Activated CD8-positive, alpha-beta memory T cell treated with anti-CD3 and anti-CD28 coated beads, Interleukin-2, amount 10 ng/mL, durations not matched to agents 7 days and 5 days (primary cell): ENCODE data around the gene CDH20. TPM values are rescaled to one million over a fixed set of nuclear protein-coding genes. Genes with fewer than 3 reads are reported as not detected.

Experiments
- ATAC-seq: fragments of 150-1000 bp; cut with Tn5 transposase; one replicate; pipeline ENCODE4 v1.10.0; 2021; ENCODE audit warnings: moderate library complexity
- CTCF ChIA-PET: fragments of 350-600 bp; sonication (Branson Sonifier 250); formaldehyde crosslinking; loops from one replicate; lab custom pipeline; 2021; ENCODE audit warnings: antibody characterized with exemption; lab: Charles Lee
- DNase-seq: peaks from one replicate; pipeline ENCODE4 v3.0.0-alpha.2; 2020
- H3K27ac Mint-ChIP-seq: one replicate; pipeline ENCODE4 v1.8.0; 2021; ENCODE audit warnings: mild to moderate bottlenecking, mixed read lengths
- H3K27me3 Mint-ChIP-seq: one replicate; pipeline ENCODE4 v1.8.0; 2021; ENCODE audit warnings: mixed read lengths
- H3K36me3 Mint-ChIP-seq: one replicate; pipeline ENCODE4 v1.8.0; 2021; ENCODE audit warnings: mild to moderate bottlenecking, mixed read lengths
- H3K4me1 Mint-ChIP-seq: one replicate; pipeline ENCODE4 v1.8.0; 2021; ENCODE audit warnings: mixed read lengths
- H3K4me3 Mint-ChIP-seq: one replicate; pipeline ENCODE4 v1.8.0; 2021; ENCODE audit warnings: mild to moderate bottlenecking, moderate library complexity, mixed read lengths
- H3K9me3 Mint-ChIP-seq: one replicate; pipeline ENCODE4 v1.8.0; 2022; ENCODE audit warnings: low read depth, mixed read lengths
- total RNA-seq, 2 experiments: library from RNA; stranded (reverse); gene quantifications; one replicate each; pipeline ENCODE4 v1.2.3, GENCODE V29; 2021

The CDH20 gene
- total RNA-seq, 2 experiments from 2014 or later, result 0.07 TPM; not detected in 1

DNA sequence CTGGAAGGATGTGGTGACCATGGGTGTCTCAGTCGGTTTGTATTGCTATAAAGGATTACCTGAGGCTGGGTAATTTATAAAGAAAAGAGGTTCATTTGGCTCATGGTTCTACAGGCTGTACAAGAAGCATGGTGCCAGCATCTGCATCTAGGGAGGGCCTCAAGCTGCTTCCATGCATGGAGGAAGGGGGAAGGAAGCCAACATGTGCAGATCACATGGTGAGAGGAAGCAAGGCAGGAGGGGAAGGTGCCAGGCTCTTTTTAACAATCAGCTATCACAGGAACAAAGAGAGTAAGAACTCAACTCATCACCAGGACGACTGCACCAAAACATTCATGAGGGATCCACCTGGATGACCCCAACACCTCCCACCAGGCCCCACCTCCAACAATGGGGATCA lies 209.4 kb downstream of the CDH20 start:
- no peaks in the 10 kb centered on the region for H3K9me3 Mint-ChIP-seq
- CTCF ChIA-PET, result no interaction called here
- no peak overlapping the region for H3K27ac Mint-ChIP-seq
- no peak overlapping the region for H3K4me3 Mint-ChIP-seq
- no peaks in the 10 kb centered on the region for H3K27me3 Mint-ChIP-seq
- H3K36me3 Mint-ChIP-seq, result no peaks in the 10 kb centered on the region
- H3K4me1 Mint-ChIP-seq, result no peaks in the 10 kb centered on the region
- DNase-seq (no peak), ATAC-seq (no peak)

- CTCF ChIA-PET, result no interaction called here
- H3K27ac Mint-ChIP-seq, result no peak overlapping the region
- no peaks in the 10 kb centered on the region for H3K27me3 Mint-ChIP-seq
- no peaks in the 10 kb centered on the region for H3K9me3 Mint-ChIP-seq
- H3K36me3 Mint-ChIP-seq, result no peaks in the 10 kb centered on the region
- H3K4me1 Mint-ChIP-seq, result no peaks in the 10 kb centered on the region
- no peak for DNase-seq
- no peak overlapping the region for H3K4me3 Mint-ChIP-seq
- ATAC-seq, result no peak
Measured at GRCh38 chr18:61543518-61543917, 210.3 kb downstream of the CDH20 start.

DNA sequence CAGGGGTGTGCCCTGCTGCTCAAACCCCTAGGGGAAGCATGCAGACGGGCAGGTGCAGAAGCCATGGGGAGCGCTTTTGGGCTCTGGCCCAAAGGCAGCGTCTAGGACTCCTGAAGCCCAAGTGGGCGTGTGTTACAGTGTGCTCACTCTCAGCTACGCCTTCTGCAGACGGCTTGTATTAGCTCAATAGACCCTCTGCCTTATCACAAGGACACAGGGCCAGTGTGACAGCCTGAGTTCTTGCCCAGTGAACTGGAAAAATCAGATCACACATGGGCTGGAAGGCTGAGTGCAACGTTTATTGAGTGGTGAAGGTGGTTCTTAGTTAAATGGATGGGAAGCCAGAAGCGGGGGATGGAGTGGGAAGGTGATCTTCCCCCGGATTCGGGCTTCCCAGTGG lies 210.9 kb downstream of the CDH20 start:
- H3K4me3 Mint-ChIP-seq, result no peak overlapping the region
- DNase-seq (no peak), ATAC-seq (no peak)
- no peaks in the 10 kb centered on the region for H3K36me3 Mint-ChIP-seq
- no peak overlapping the region for H3K27ac Mint-ChIP-seq
- H3K4me1 Mint-ChIP-seq, result no peaks in the 10 kb centered on the region
- no peaks in the 10 kb centered on the region for H3K27me3 Mint-ChIP-seq
- CTCF ChIA-PET, result no interaction called here
- H3K9me3 Mint-ChIP-seq, result no peaks in the 10 kb centered on the region

- ATAC-seq, result no peak
- no peaks in the 10 kb centered on the region for H3K27me3 Mint-ChIP-seq
- H3K9me3 Mint-ChIP-seq, result no peaks in the 10 kb centered on the region
- H3K27ac Mint-ChIP-seq, result no peak overlapping the region
- DNase-seq, result no peak
- H3K36me3 Mint-ChIP-seq, result no peaks in the 10 kb centered on the region
- CTCF ChIA-PET, result no interaction called here
- no peaks in the 10 kb centered on the region for H3K4me1 Mint-ChIP-seq
- no peak overlapping the region for H3K4me3 Mint-ChIP-seq
Measured at GRCh38 chr18:61545281-61546245, 212.3 kb downstream of the CDH20 start.

- no peaks in the 10 kb centered on the region for H3K9me3 Mint-ChIP-seq
- CTCF ChIA-PET, result no interaction called here
- no peak for ATAC-seq
- H3K27me3 Mint-ChIP-seq, result no peaks in the 10 kb centered on the region
- H3K4me3 Mint-ChIP-seq, result no peak overlapping the region
- H3K4me1 Mint-ChIP-seq, result no peaks in the 10 kb centered on the region
- H3K36me3 Mint-ChIP-seq, result no peaks in the 10 kb centered on the region
- DNase-seq, result no peak
- H3K27ac Mint-ChIP-seq, result no peak overlapping the region
Measured at GRCh38 chr18:61546590-61546989, 213.4 kb downstream of the CDH20 start.

- H3K4me1 Mint-ChIP-seq, result peaks cover 2% of the 10 kb centered on the region
- CTCF ChIA-PET, result no interaction called here
- DNase-seq (no peak), ATAC-seq (no peak)
- no peaks in the 10 kb centered on the region for H3K36me3 Mint-ChIP-seq
- no peak overlapping the region for H3K27ac Mint-ChIP-seq
- H3K4me3 Mint-ChIP-seq, result no peak overlapping the region
- no peaks in the 10 kb centered on the region for H3K27me3 Mint-ChIP-seq
- no peaks in the 10 kb centered on the region for H3K9me3 Mint-ChIP-seq
Measured at GRCh38 chr18:61549416-61549815, 216.2 kb downstream of the CDH20 start.

GRCh38 chr18:61549889-61550288 lies 216.7 kb downstream of the CDH20 start:
- ATAC-seq, result no peak
- H3K4me1 Mint-ChIP-seq, result peaks cover 4% of the 10 kb centered on the region
- DNase-seq, result no peak
- no peak overlapping the region for H3K27ac Mint-ChIP-seq
- CTCF ChIA-PET, result no interaction called here
- H3K9me3 Mint-ChIP-seq, result no peaks in the 10 kb centered on the region
- no peaks in the 10 kb centered on the region for H3K36me3 Mint-ChIP-seq
- no peak overlapping the region for H3K4me3 Mint-ChIP-seq
- no peaks in the 10 kb centered on the region for H3K27me3 Mint-ChIP-seq

GRCh38 chr18:61551586-61551985 lies 218.4 kb downstream of the CDH20 start:
- Mint-ChIP-seq H3K9me3 (no peaks in the 10 kb centered on the region), H3K27ac (no peak overlapping the region), H3K36me3 (no peaks in the 10 kb centered on the region), H3K4me1 (peaks cover 6% of the 10 kb centered on the region), H3K27me3 (no peaks in the 10 kb centered on the region), H3K4me3 (no peak overlapping the region)
- CTCF ChIA-PET, result interaction anchor here (1.0 to 1.7 kb wide), 2 partner anchors 19 to 580 kb away, joined by 3 to 5 read pairs; no protein-coding TSS in a partner anchor
- ATAC-seq, result no peak
- no peak for DNase-seq

- Mint-ChIP-seq H3K4me1 (peaks cover 6% of the 10 kb centered on the region), H3K9me3 (no peaks in the 10 kb centered on the region), H3K27me3 (no peaks in the 10 kb centered on the region), H3K4me3 (no peak overlapping the region), H3K36me3 (no peaks in the 10 kb centered on the region), H3K27ac (no peak overlapping the region)
- ATAC-seq, result no peak
- DNase-seq, result no peak
- CTCF ChIA-PET, result interaction anchor here (1.7 kb wide), 1 partner anchor 578 kb away, joined by 5 read pairs; no protein-coding TSS in a partner anchor
Measured at GRCh38 chr18:61553045-61553659, 219.9 kb downstream of the CDH20 start.

DNA sequence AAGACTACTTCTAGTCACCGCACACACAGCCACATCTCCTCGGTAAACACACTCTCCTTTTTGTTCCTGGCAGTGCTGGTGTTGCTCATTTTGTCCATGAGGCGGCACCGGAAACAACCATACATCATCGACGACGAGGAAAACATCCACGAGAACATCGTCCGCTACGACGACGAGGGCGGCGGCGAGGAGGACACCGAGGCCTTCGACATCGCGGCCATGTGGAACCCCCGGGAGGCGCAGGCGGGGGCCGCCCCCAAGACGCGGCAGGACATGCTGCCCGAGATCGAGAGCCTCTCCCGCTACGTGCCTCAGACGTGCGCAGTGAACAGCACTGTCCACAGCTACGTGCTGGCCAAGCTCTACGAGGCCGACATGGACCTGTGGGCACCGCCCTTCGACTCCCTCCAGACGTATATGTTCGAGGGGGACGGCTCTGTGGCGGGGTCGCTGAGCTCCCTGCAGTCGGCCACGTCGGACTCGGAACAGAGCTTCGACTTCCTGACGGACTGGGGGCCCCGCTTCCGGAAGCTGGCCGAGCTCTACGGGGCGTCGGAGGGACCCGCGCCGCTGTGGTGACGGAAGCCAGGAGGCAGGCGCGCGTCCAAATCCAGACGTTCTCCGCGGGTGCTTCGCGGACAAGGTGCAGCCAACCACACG lies 221.0 kb downstream of the CDH20 start:
- Mint-ChIP-seq H3K4me3 (peak overlapping the region; percentile 67), H3K36me3 (no peaks in the 10 kb centered on the region), H3K27ac (peak overlapping the region; percentile 66), H3K27me3 (no peaks in the 10 kb centered on the region), H3K4me1 (peaks cover 6% of the 10 kb centered on the region), H3K9me3 (no peaks in the 10 kb centered on the region)
- ATAC-seq (peak; percentile 83), DNase-seq (peak; percentile 59)
- CTCF ChIA-PET, result interaction anchor here (1.3 kb wide), 1 partner anchor 339 kb away, joined by 3 read pairs; no protein-coding TSS in a partner anchor

DNA sequence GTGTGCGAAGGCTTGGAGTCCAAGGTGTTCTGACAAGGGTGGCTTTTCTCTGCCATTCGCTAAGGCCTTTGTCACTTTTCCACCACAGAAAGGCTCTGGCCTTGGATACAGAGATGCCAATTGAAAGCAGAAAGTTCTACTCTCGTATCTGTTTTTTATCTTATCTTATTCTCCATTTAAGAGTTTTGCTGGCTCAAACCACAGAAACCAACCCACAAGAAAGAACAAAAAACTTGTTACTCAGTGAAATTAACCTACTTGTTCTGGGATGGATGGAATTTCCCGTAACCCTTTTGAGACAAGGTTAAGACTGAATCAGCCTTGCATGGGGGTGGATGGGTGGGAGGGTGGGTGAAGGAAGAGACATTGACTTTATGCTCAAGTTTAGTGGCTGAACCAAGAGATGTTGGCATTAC lies 221.7 kb downstream of the CDH20 start:
- H3K27me3 Mint-ChIP-seq, result no peaks in the 10 kb centered on the region
- no peaks in the 10 kb centered on the region for H3K36me3 Mint-ChIP-seq
- ATAC-seq, result no peak
- H3K27ac Mint-ChIP-seq, result peak overlapping the region; percentile 66
- peak overlapping the region; percentile 67 for H3K4me3 Mint-ChIP-seq
- CTCF ChIA-PET, result interaction anchor here (1.3 kb wide), 1 partner anchor 339 kb away, joined by 3 read pairs; no protein-coding TSS in a partner anchor
- DNase-seq, result no peak
- H3K4me1 Mint-ChIP-seq, result peaks cover 6% of the 10 kb centered on the region
- H3K9me3 Mint-ChIP-seq, result no peaks in the 10 kb centered on the region

GRCh38 chr18:61556316-61556715 lies 223.1 kb downstream of the CDH20 start:
- DNase-seq (no peak), ATAC-seq (no peak)
- CTCF ChIA-PET, result no interaction called here
- no peak overlapping the region for H3K27ac Mint-ChIP-seq
- no peak overlapping the region for H3K4me3 Mint-ChIP-seq
- H3K9me3 Mint-ChIP-seq, result no peaks in the 10 kb centered on the region
- H3K4me1 Mint-ChIP-seq, result peaks cover 6% of the 10 kb centered on the region
- H3K27me3 Mint-ChIP-seq, result no peaks in the 10 kb centered on the region
- no peaks in the 10 kb centered on the region for H3K36me3 Mint-ChIP-seq

GRCh38 chr18:61556862-61557261 lies 223.6 kb downstream of the CDH20 start:
- Mint-ChIP-seq H3K4me1 (peaks cover 6% of the 10 kb centered on the region), H3K27ac (no peak overlapping the region), H3K9me3 (no peaks in the 10 kb centered on the region), H3K4me3 (no peak overlapping the region), H3K27me3 (no peaks in the 10 kb centered on the region), H3K36me3 (no peaks in the 10 kb centered on the region)
- DNase-seq (no peak), ATAC-seq (no peak)
- CTCF ChIA-PET, result interaction anchor here (1.4 kb wide), 1 partner anchor 25 kb away, joined by 3 read pairs; no protein-coding TSS in a partner anchor
